ENCODE data around the gene SUGCT. TPM values are rescaled to one million over a fixed set of nuclear protein-coding genes. Genes with fewer than 3 reads are reported as not detected.
"Not testable (repeated sequence)": the region's sequence is repeated elsewhere in the genome, so short reads cannot be mapped to it uniquely, and the experiment has no call there.

SUGCT gene
- total RNA-seq, 1 donor from 2014 or later: 11.9 TPM

DNA sequence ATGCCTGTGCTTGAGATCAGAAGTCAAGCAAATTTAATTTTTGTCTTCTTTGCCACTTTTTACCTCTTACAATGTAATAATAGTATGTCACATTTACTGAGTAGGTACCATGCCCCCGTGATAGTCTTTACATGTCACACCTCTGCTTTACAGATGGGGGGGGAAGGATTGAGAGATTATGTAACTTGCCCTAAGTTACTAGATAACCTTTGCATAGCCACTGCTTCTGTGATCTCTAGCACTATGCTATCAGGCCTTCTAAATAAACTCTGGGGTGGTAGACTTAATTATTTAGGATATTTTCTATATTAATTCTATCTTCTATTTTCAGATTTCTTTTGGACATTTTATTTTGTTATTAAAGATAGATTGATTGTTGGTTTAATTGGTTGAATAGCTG lies 514.4 kb downstream of the SUGCT start:
- TF ChIP-seq, protein P1, sequence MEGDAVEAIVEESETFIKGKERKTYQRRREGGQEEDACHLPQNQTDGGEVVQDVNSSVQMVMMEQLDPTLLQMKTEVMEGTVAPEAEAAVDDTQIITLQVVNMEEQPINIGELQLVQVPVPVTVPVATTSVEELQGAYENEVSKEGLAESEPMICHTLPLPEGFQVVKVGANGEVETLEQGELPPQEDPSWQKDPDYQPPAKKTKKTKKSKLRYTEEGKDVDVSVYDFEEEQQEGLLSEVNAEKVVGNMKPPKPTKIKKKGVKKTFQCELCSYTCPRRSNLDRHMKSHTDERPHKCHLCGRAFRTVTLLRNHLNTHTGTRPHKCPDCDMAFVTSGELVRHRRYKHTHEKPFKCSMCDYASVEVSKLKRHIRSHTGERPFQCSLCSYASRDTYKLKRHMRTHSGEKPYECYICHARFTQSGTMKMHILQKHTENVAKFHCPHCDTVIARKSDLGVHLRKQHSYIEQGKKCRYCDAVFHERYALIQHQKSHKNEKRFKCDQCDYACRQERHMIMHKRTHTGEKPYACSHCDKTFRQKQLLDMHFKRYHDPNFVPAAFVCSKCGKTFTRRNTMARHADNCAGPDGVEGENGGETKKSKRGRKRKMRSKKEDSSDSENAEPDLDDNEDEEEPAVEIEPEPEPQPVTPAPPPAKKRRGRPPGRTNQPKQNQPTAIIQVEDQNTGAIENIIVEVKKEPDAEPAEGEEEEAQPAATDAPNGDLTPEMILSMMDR (IDR thresholded peaks at IDR 0.05): no peak
- no peak for DNase-seq (ENCODE audit: extremely low spot score, unreplicated experiment)
- no peak overlapping the region for H3K27ac Mint-ChIP-seq (ENCODE audit: unreplicated experiment)
- peaks cover 16% of the 10 kb centered on the region for H3K9me3 Mint-ChIP-seq (ENCODE audit: unreplicated experiment)
- no peak overlapping the region for H3K4me3 Mint-ChIP-seq (ENCODE audit: unreplicated experiment)
- no peaks in the 10 kb centered on the region for H3K27me3 Mint-ChIP-seq (ENCODE audit: unreplicated experiment)
- H3K4me1 Mint-ChIP-seq (ENCODE audit: unreplicated experiment): no peaks in the 10 kb centered on the region
- no peaks in the 10 kb centered on the region for H3K36me3 Mint-ChIP-seq (ENCODE audit: unreplicated experiment)

DNA sequence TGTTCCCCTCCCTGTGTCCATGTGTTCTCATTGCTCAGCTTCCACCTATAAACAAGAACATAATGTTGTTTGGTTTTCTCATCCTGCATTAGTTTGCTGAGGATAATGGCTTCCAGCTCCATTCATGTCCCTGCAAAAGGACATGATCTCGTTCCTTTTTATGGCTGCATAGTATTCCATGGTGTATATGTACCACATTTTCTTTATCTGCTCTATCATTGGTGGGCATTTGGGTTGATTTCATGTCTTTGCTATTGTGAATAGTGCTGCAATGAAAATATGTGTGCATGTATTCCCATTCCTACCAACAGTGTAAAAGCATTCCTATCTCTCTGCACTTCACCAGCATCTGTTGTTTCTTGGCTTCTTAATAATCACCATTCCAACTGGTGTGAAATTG lies 516.1 kb downstream of the SUGCT start:
- not testable (repeated sequence) for H3K4me3 Mint-ChIP-seq (ENCODE audit: unreplicated experiment); DNase-seq (ENCODE audit: extremely low spot score, unreplicated experiment); H3K27ac Mint-ChIP-seq (ENCODE audit: unreplicated experiment); H3K36me3 Mint-ChIP-seq (ENCODE audit: unreplicated experiment); H3K27me3 Mint-ChIP-seq (ENCODE audit: unreplicated experiment); H3K4me1 Mint-ChIP-seq (ENCODE audit: unreplicated experiment)
- H3K9me3 Mint-ChIP-seq (ENCODE audit: unreplicated experiment): peaks cover 16% of the 10 kb centered on the region

DNA sequence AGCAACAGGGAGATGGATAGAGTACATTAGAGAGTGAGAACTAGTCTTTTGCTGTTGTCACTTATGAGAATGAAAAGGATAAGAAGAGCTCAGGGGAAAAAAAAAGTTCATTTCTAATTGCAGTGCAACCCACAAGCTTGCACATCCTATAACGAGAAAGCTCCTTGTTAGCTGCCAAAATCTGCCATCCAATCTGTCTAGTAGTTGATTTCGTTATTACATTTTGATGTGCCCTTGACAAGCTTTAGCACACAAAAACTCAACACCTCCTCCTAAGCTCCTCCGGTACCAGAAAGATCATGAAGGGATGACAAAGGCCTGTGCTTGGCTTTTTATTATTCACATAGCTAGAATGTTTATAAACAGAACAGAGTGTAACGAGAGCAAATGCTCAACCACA lies 519.4 kb downstream of the SUGCT start:
- TF ChIP-seq, protein P1 (IDR thresholded peaks at IDR 0.05): no peak
- peaks cover 16% of the 10 kb centered on the region for H3K9me3 Mint-ChIP-seq (ENCODE audit: unreplicated experiment)
- H3K4me3 Mint-ChIP-seq (ENCODE audit: unreplicated experiment): no peak overlapping the region
- H3K4me1 Mint-ChIP-seq (ENCODE audit: unreplicated experiment): peaks cover 9% of the 10 kb centered on the region
- H3K27ac Mint-ChIP-seq (ENCODE audit: unreplicated experiment): no peak overlapping the region
- H3K36me3 Mint-ChIP-seq (ENCODE audit: unreplicated experiment): peaks cover 2% of the 10 kb centered on the region
- H3K27me3 Mint-ChIP-seq (ENCODE audit: unreplicated experiment): no peaks in the 10 kb centered on the region
- no peak for DNase-seq (ENCODE audit: extremely low spot score, unreplicated experiment)

DNA sequence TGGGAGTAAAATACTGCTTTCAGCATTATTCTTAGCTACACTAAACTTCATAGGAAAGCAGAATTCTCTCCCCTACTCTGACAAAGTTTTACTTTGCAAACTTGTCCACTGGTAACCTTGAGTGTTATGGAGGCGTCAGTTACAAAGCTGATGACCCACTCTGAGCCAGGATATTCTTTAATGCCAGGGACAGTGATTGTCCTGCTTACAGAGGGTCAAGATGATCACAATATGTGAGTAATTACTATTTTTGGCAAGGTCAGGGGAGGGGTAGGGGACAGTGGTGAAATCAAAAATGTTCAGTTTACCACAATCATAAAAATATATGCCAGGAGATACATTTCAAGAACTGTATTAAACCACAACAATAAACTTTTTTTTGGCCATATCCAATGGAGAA lies 520.6 kb downstream of the SUGCT start:
- Mint-ChIP-seq H3K4me1 (ENCODE audit: unreplicated experiment) (peaks cover 9% of the 10 kb centered on the region), H3K9me3 (ENCODE audit: unreplicated experiment) (peaks cover 10% of the 10 kb centered on the region), H3K36me3 (ENCODE audit: unreplicated experiment) (peaks cover 2% of the 10 kb centered on the region), H3K27ac (ENCODE audit: unreplicated experiment) (no peak overlapping the region), H3K27me3 (ENCODE audit: unreplicated experiment) (no peaks in the 10 kb centered on the region), H3K4me3 (ENCODE audit: unreplicated experiment) (no peak overlapping the region)
- DNase-seq (ENCODE audit: extremely low spot score, unreplicated experiment): no peak
- TF ChIP-seq, protein P1 (IDR thresholded peaks at IDR 0.05): no peak

DNA sequence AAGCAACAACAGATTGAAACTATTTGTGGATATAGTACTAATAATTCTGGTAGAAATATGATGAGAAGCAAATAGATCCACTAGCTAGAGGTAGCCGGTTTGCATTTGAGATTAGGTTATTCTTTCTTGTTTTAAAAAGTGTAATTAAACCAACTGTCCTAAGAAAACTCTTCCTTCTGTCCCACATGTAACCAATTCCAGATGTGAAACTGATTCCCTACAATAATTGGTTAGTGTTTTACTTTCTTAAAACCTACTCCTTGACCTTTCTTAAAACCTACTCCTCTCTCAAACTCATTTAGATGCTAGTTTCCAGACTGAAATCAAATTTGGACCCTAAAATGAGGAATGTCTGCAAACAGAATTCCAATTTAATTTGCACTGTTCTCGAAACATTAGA lies 521.5 kb downstream of the SUGCT start:
- no peak for DNase-seq (ENCODE audit: extremely low spot score, unreplicated experiment)
- TF ChIP-seq, protein P1 (IDR thresholded peaks at IDR 0.05): no peak
- Mint-ChIP-seq H3K4me3 (ENCODE audit: unreplicated experiment) (no peak overlapping the region), H3K4me1 (ENCODE audit: unreplicated experiment) (peaks cover 9% of the 10 kb centered on the region), H3K36me3 (ENCODE audit: unreplicated experiment) (peaks cover 2% of the 10 kb centered on the region), H3K27me3 (ENCODE audit: unreplicated experiment) (no peaks in the 10 kb centered on the region), H3K9me3 (ENCODE audit: unreplicated experiment) (peaks cover 4% of the 10 kb centered on the region), H3K27ac (ENCODE audit: unreplicated experiment) (no peak overlapping the region)

DNA sequence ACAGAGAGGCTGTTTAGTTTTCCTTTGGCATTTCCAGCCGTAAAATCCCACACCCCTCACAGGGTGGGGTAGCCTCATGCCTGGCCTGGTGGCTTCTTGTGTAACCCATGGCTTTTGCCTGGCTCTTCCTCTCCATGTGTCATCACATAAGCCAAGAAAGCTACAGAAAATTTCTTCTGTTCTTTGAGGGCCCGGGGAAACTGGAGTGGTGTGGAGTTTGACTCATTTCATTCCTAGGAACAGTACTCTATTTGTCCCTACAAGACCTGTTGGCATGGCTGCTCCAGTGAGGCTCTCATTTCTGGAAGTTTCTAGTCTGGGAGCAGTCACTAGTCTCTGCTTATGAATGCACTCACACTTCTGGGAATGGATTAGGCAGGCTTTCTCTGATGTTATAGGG lies 523.9 kb downstream of the SUGCT start:
- DNase-seq (ENCODE audit: extremely low spot score, unreplicated experiment): no peak
- Mint-ChIP-seq H3K4me1 (ENCODE audit: unreplicated experiment) (peaks cover 9% of the 10 kb centered on the region), H3K4me3 (ENCODE audit: unreplicated experiment) (no peak overlapping the region), H3K36me3 (ENCODE audit: unreplicated experiment) (peaks cover 2% of the 10 kb centered on the region), H3K9me3 (ENCODE audit: unreplicated experiment) (no peaks in the 10 kb centered on the region), H3K27me3 (ENCODE audit: unreplicated experiment) (no peaks in the 10 kb centered on the region), H3K27ac (ENCODE audit: unreplicated experiment) (no peak overlapping the region)
- TF ChIP-seq, protein P1 (IDR thresholded peaks at IDR 0.05): no peak

Data from osteocyte (in vitro differentiated cells).